ENCODE data around the gene CAPN5.

Gene CAPN5

GRCh38 chr11:77123591-77123990 is 56.8 kb downstream of the CAPN5 start:
- no peak overlapping the region for H3K4me3 Mint-ChIP-seq
- H3K4me1 Mint-ChIP-seq, result peaks cover 23% of the 10 kb centered on the region
- H3K9me3 Mint-ChIP-seq, result no peaks in the 10 kb centered on the region
- peaks cover 19% of the 10 kb centered on the region for H3K36me3 Mint-ChIP-seq (ENCODE audit: low read depth)
- H3K27ac Mint-ChIP-seq, result no peak overlapping the region
- TF ChIP-seq CTCF (IDR thresholded peaks at IDR 0.05; ENCODE audit: unreplicated experiment in 3 of 3), result no peak
- H3K27me3 Mint-ChIP-seq (ENCODE audit: low read depth), result peaks cover 15% of the 10 kb centered on the region

- Mint-ChIP-seq H3K36me3 (ENCODE audit: low read depth) (peaks cover 19% of the 10 kb centered on the region), H3K4me1 (peaks cover 28% of the 10 kb centered on the region), H3K9me3 (no peaks in the 10 kb centered on the region), H3K4me3 (no peak overlapping the region), H3K27me3 (ENCODE audit: low read depth) (peaks cover 15% of the 10 kb centered on the region), H3K27ac (no peak overlapping the region)
- TF ChIP-seq CTCF (IDR thresholded peaks at IDR 0.05; ENCODE audit: unreplicated experiment in 3 of 3), result no peak
Observed at GRCh38 chr11:77124041-77124440, 57.3 kb downstream of the CAPN5 start.

GRCh38 chr11:77124488-77124887 is 57.7 kb downstream of the CAPN5 start:
- TF ChIP-seq CTCF (IDR thresholded peaks at IDR 0.05; ENCODE audit: unreplicated experiment in 3 of 3), result no peak
- no peak overlapping the region for H3K27ac Mint-ChIP-seq
- H3K9me3 Mint-ChIP-seq, result no peaks in the 10 kb centered on the region

GRCh38 chr11:77125191-77125590 is 58.4 kb downstream of the CAPN5 start:
- H3K4me3 Mint-ChIP-seq, result no peak overlapping the region

More at GRCh38 chr11:77124488-77124887, 57.7 kb downstream of the CAPN5 start:
- Mint-ChIP-seq H3K4me3 (no peak overlapping the region), H3K4me1 (peaks cover 31% of the 10 kb centered on the region), H3K36me3 (ENCODE audit: low read depth) (peaks cover 19% of the 10 kb centered on the region), H3K27me3 (ENCODE audit: low read depth) (peaks cover 15% of the 10 kb centered on the region)

GRCh38 chr11:77125695-77126094 is 58.9 kb downstream of the CAPN5 start:
- peaks cover 15% of the 10 kb centered on the region for H3K27me3 Mint-ChIP-seq (ENCODE audit: low read depth)
- H3K4me3 Mint-ChIP-seq, result no peak overlapping the region
- no peak for TF ChIP-seq CTCF (IDR thresholded peaks at IDR 0.05; ENCODE audit: unreplicated experiment in 3 of 3)
- peaks cover 14% of the 10 kb centered on the region for H3K36me3 Mint-ChIP-seq (ENCODE audit: low read depth)
- H3K4me1 Mint-ChIP-seq, result peaks cover 34% of the 10 kb centered on the region
- H3K9me3 Mint-ChIP-seq, result no peaks in the 10 kb centered on the region
- no peak overlapping the region for H3K27ac Mint-ChIP-seq

More at GRCh38 chr11:77125191-77125590, 58.4 kb downstream of the CAPN5 start:
- Mint-ChIP-seq H3K27ac (no peak overlapping the region), H3K27me3 (ENCODE audit: low read depth) (peaks cover 15% of the 10 kb centered on the region), H3K4me1 (peaks cover 34% of the 10 kb centered on the region), H3K9me3 (no peaks in the 10 kb centered on the region), H3K36me3 (ENCODE audit: low read depth) (peaks cover 19% of the 10 kb centered on the region)
- no peak for TF ChIP-seq CTCF (IDR thresholded peaks at IDR 0.05; ENCODE audit: unreplicated experiment in 3 of 3)

GRCh38 chr11:77126156-77126775 is 59.5 kb downstream of the CAPN5 start:
- no peak for TF ChIP-seq CTCF (IDR thresholded peaks at IDR 0.05; ENCODE audit: unreplicated experiment in 3 of 3)
- Mint-ChIP-seq H3K27ac (peak overlapping the region in 2 of 3 experiments; percentile 12 to 34), H3K4me1 (peaks cover 37% of the 10 kb centered on the region), H3K27me3 (ENCODE audit: low read depth) (peaks cover 15% of the 10 kb centered on the region), H3K36me3 (ENCODE audit: low read depth) (peaks cover 8% of the 10 kb centered on the region), H3K4me3 (peak overlapping the region; percentile 57 to 59 (median 57)), H3K9me3 (no peaks in the 10 kb centered on the region)
